AG04450 (cell line): ENCODE measurements around the gene SRP19. TPM values are rescaled to one million over a fixed set of nuclear protein-coding genes. Genes with fewer than 3 reads are reported as not detected.

Experiments
- CTCF ChIA-PET: fragments of 300-600, 350-600 bp; formaldehyde crosslinking; extraction: SDS; loops from one replicate; lab custom pipeline; 2022; ENCODE audit warnings: antibody characterized with exemption, inconsistent platforms; lab: Charles Lee
- POLR2A ChIA-PET: fragments of 350-600 bp; formaldehyde crosslinking; extraction: SDS; loops from one replicate; lab custom pipeline; 2021; ENCODE audit warnings: antibody characterized with exemption, inconsistent platforms; lab: Yijun Ruan, JAX
- DNase-seq: peaks from one replicate; pipeline ENCODE4 v3.0.0-alpha.2; 2011; ENCODE audit warnings: low read depth, low spot score
- H3K27ac ChIP-seq: one replicate; pipeline ENCODE4 v1.5.1; 2012; ENCODE audit warnings: low read depth, low read length, control low read depth
- H3K27me3 ChIP-seq: one replicate; pipeline ENCODE4 v1.6.0; 2012; ENCODE audit warnings: low read length; ENCODE audit not compliant: control insufficient read depth, insufficient read depth
- H3K4me3 ChIP-seq: 2 replicates; pipeline ENCODE4 v1.5.1; 2011; ENCODE audit warnings: mild to moderate bottlenecking, low read depth, low read length, control low read depth
- H3K9me3 ChIP-seq: 2 replicates; pipeline ENCODE4 v1.5.1; 2012; ENCODE audit warnings: low read length; ENCODE audit not compliant: control insufficient read depth, insufficient read depth
- CTCF ChIP-seq: IDR thresholded peaks from 2 replicates; pipeline ENCODE4 v1.5.1; 2011; ENCODE audit warnings: low read depth, low read length, control low read depth, inconsistent platforms
- polyA plus RNA-seq: library from polyadenylated mRNA; depleted of rRNA; stranded (reverse); fragments of >200 nt; gene quantifications from 2 replicates; pipeline ENCODE4 v1.2.3, GENCODE V29; 2011; rRNA removed

Gene SRP19
- polyA plus RNA-seq, 1 experiment: 149 TPM

GRCh38 chr5:112918679-112919078 is 57.6 kb downstream of the SRP19 start:
- no peak for TF ChIP-seq CTCF
- H3K27ac ChIP-seq: no peak overlapping the region
- DNase-seq: no peak
- CTCF ChIA-PET: interaction anchor here (1.2 kb wide), 1 partner anchor 687 kb away, joined by 3 read pairs; no protein-coding TSS in a partner anchor
- no peaks in the 10 kb centered on the region for H3K27me3 ChIP-seq
- H3K4me3 ChIP-seq: no peak overlapping the region
- H3K9me3 ChIP-seq: no peaks in the 10 kb centered on the region; the same call in 1 of the 2 replicates
- POLR2A ChIA-PET: no interaction called here

Other genes with a start within 250 kb of the SRP19 start
- 16.0 and 25.7 TPM in 2 replicates for gene APC, start 123.4 kb upstream of the SRP19 start, polyA plus RNA-seq
- gene REEP5, start 60.9 kb downstream of the SRP19 start, polyA plus RNA-seq: 163 and 176 TPM in 2 replicates
- gene DCP2, start 115.5 kb downstream of the SRP19 start, polyA plus RNA-seq: 12.9 and 18.4 TPM in 2 replicates